K562 (cell line): ENCODE results near the gene DCDC2. TPM values are rescaled to one million over a fixed set of nuclear protein-coding genes. Genes with fewer than 3 reads are reported as not detected.

ENCODE experiments used
- KAT7 ChIP-seq: sonication (generic); formaldehyde crosslinking; IDR thresholded peaks from 2 replicates; pipeline ENCODE4 v1.8.0; 2022; ENCODE audit warnings: missing genetic modification reagents, mild to moderate bottlenecking, borderline replicate concordance
- MYBL2 ChIP-seq, 2 experiments: fragments of 450-650 bp in 1 of 2; sonication (generic) in 1 of 2; formaldehyde crosslinking in 1 of 2; IDR thresholded peaks; 2 replicates each; pipeline versions ENCODE4 v1.6.1 to v1.8.1; 2017 to 2022; ENCODE audit warnings: borderline replicate concordance in 1 of 2, inconsistent platforms in 1 of 2, low read depth in 1 of 2, mild to moderate bottlenecking in 1 of 2, missing genetic modification reagents in 1 of 2, moderate library complexity in 1 of 2
- NR2C2 ChIP-seq, 2 experiments: fragments of 200-800 bp in 1 of 2; sonication (Bioruptor generic) in 1 of 2; sonication (generic) in 1 of 2; formaldehyde crosslinking in 1 of 2; IDR thresholded peaks; 2 replicates each; pipeline versions ENCODE4 v1.6.1 to v1.8.0; 2016 to 2022; ENCODE audit warnings: mild to moderate bottlenecking in 1 of 2, missing compliant biosample characterization in 1 of 2, missing genetic modification characterization in 1 of 2, missing genetic modification reagents in 1 of 2
- POLR2G ChIP-seq: fragments of 200-400 bp; formaldehyde crosslinking; IDR thresholded peaks from 2 replicates; pipeline ENCODE4 v1.6.1; 2017; ENCODE audit warnings: low read depth, mild to moderate bottlenecking, antibody characterized with exemption, low read length, moderate library complexity
- STAT5B ChIP-seq: fragments of 250-450 bp; sonication (Bioruptor Pico); IDR thresholded peaks from 2 replicates; pipeline ENCODE4 v1.8.0; 2021; ENCODE audit warnings: mild to moderate bottlenecking, inconsistent platforms
- TFAM ChIP-seq: fragments of 250-450 bp; sonication (Bioruptor Pico); conservative IDR thresholded peaks from 2 replicates; pipeline ENCODE4 v1.5.0; 2021; ENCODE audit warnings: mild to moderate bottlenecking, moderate library complexity
- ZFX ChIP-seq: sonication (generic); formaldehyde crosslinking; IDR thresholded peaks from 2 replicates; pipeline ENCODE4 v1.8.0; 2022; ENCODE audit warnings: mild to moderate bottlenecking, missing genetic modification reagents, moderate library complexity
- ZNF668 ChIP-seq: fragments of 250-450 bp; sonication (Bioruptor Pico); IDR thresholded peaks from 2 replicates; pipeline ENCODE4 v1.8.0; 2022; ENCODE audit warnings: mild to moderate bottlenecking, inconsistent platforms
- polyA plus RNA-seq, 8 experiments: library from polyadenylated mRNA; depleted of rRNA in 4 of 8; stranded (reverse) in 5 of 8; unstranded in 3 of 8; fragments of >200 nt; fragmentation: Nextera tagmentation in 2 of 8; fragmentation: Illumina TruSeq in 1 of 8; extraction: Ambion mirVana in 2 of 8; extraction: Trizol in 1 of 8; gene quantifications; 2 replicates each; pipeline versions ENCODE4 v1.2.1 to v1.2.3, GENCODE V29; 2011 to 2014; ENCODE audit warnings: inconsistent platforms in 1 of 8, missing spikeins in 1 of 8
- total RNA-seq, 7 experiments: library from RNA; depleted of rRNA in 6 of 7; stranded (reverse); fragments of >200 nt in 6 of 7; fragmentation: Illumina TruSeq in 2 of 7; extraction: Trizol in 2 of 7; gene quantifications; 2 replicates each; pipeline versions ENCODE4 v1.2.1 to v1.2.3, GENCODE V29; 2011 to 2021; ENCODE audit warnings: low replicate concordance in 1 of 7
- TF ChIP-seq, protein P1 (sequence below): fragments of 250-450 bp; sonication (Bioruptor Pico); IDR thresholded peaks from 2 replicates; pipeline ENCODE4 v1.8.0; 2022; ENCODE audit warnings: moderate library complexity, mild to moderate bottlenecking, inconsistent platforms
- TF ChIP-seq, protein P2 (sequence below), 2 experiments: fragments of 250-450 bp in 1 of 2; fragments of 450-650 bp in 1 of 2; sonication (Bioruptor Pico) in 1 of 2; IDR thresholded peaks; 2 replicates each; pipeline versions ENCODE4 v1.6.1 to v1.8.0; 2016 to 2021; ENCODE audit warnings: mild to moderate bottlenecking in 2 of 2, moderate library complexity in 2 of 2, missing compliant biosample characterization in 1 of 2, missing genetic modification characterization in 1 of 2
- TF ChIP-seq, protein P3 (sequence below): fragments of 450-650 bp; IDR thresholded peaks from 2 replicates; pipeline ENCODE4 v1.6.1; 2017; ENCODE audit warnings: antibody characterized with exemption, mild to moderate bottlenecking

Gene DCDC2
- total and polyA plus RNA-seq, 9 of the 15 experiments (the other 6 are each of a cell fraction or from before 2014, with no cell fraction given), result 0.04 TPM; not detected in 8

DNA sequence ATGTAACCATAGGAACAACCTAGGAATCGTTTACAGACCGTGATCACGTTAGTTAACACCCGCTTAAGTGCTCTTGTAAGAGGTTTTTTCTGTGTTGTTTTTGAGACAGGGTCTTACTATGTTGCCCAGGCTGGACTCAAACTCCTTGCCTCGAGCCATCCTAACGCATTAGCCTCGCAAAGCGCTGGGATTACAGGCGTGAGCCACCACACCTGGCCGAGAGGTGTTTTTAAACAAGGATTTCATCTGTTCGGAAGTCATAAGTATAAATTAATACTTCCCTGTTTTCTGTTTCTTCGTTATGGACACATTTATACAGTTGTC is 45.6 kb upstream of the DCDC2 start (continued):
- TF ChIP-seq STAT5B (CRISPR knock-in tag), result no peak
- TF ChIP-seq KAT7, result no peak
- TF ChIP-seq, protein P1, sequence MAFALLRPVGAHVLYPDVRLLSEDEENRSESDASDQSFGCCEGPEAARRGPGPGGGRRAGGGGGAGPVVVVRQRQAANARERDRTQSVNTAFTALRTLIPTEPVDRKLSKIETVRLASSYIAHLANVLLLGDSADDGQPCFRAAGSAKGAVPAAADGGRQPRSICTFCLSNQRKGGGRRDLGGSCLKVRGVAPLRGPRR, result no peak
- TF ChIP-seq, protein P2, sequence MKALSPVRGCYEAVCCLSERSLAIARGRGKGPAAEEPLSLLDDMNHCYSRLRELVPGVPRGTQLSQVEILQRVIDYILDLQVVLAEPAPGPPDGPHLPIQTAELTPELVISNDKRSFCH (CRISPR knock-in tag; IDR thresholded peaks at IDR 0.05), result no peak
- TF ChIP-seq, protein P2 (tag; IDR thresholded peaks at IDR 0.05), result no peak
- no peak for TF ChIP-seq TFAM (CRISPR knock-in tag)
- TF ChIP-seq NR2C2 (CRISPR knock-in tag; IDR thresholded peaks at IDR 0.05), result no peak
- TF ChIP-seq NR2C2 (tag; IDR thresholded peaks at IDR 0.05), result no peak
- TF ChIP-seq ZFX (CRISPR knock-in tag), result peak; percentile 9; the same call in 1 of the 2 replicates
- TF ChIP-seq POLR2G, result no peak
- TF ChIP-seq ZNF668 (CRISPR knock-in tag), result 0 out of 2 replicates have a peak, but pooled peaks have one; percentile 34
- TF ChIP-seq, protein P3, sequence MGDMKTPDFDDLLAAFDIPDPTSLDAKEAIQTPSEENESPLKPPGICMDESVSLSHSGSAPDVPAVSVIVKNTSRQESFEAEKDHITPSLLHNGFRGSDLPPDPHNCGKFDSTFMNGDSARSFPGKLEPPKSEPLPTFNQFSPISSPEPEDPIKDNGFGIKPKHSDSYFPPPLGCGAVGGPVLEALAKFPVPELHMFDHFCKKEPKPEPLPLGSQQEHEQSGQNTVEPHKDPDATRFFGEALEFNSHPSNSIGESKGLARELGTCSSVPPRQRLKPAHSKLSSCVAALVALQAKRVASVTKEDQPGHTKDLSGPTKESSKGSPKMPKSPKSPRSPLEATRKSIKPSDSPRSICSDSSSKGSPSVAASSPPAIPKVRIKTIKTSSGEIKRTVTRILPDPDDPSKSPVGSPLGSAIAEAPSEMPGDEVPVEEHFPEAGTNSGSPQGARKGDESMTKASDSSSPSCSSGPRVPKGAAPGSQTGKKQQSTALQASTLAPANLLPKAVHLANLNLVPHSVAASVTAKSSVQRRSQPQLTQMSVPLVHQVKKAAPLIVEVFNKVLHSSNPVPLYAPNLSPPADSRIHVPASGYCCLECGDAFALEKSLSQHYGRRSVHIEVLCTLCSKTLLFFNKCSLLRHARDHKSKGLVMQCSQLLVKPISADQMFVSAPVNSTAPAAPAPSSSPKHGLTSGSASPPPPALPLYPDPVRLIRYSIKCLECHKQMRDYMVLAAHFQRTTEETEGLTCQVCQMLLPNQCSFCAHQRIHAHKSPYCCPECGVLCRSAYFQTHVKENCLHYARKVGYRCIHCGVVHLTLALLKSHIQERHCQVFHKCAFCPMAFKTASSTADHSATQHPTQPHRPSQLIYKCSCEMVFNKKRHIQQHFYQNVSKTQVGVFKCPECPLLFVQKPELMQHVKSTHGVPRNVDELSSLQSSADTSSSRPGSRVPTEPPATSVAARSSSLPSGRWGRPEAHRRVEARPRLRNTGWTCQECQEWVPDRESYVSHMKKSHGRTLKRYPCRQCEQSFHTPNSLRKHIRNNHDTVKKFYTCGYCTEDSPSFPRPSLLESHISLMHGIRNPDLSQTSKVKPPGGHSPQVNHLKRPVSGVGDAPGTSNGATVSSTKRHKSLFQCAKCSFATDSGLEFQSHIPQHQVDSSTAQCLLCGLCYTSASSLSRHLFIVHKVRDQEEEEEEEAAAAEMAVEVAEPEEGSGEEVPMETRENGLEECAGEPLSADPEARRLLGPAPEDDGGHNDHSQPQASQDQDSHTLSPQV, result no peak
- no peak for TF ChIP-seq MYBL2 (IDR thresholded peaks at IDR 0.05; ENCODE audit: low read depth)
- no peak for TF ChIP-seq MYBL2 (CRISPR knock-in tag; IDR thresholded peaks at IDR 0.05; ENCODE audit: borderline replicate concordance)
